GM19351 (cell line): ENCODE results near the gene TBX5.
"Not testable (repeated sequence)": the region's sequence is repeated elsewhere in the genome, so short reads cannot be mapped to it uniquely, and the experiment has no call there.

Source experiments
- ATAC-seq: cut with Tn5 transposase; IDR thresholded peaks from one replicate; pipeline ENCODE4 v1.9.1; 2021; ENCODE audit warnings: mild to moderate bottlenecking, moderate library complexity; ENCODE audit not compliant: unreplicated experiment

Gene TBX5

DNA sequence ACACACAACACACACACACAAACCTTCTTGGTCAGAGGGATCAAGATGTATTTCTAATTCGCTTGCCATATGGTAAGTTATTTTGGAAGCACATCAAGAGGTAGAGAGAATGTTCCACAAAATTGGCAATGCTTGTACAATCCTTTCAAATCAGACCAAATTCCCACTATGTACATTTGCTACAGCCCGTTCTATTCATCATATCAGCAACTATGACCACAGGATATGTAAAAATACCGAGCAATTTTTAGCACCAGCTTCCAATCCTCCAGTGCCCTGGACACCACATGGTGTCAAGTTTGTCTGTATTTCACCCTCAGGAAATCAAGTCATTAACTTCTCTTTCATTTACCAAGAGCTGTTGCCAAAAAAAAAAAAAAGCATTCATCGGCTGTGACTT is 21.2 kb downstream of the TBX5 start:
- no peak for ATAC-seq

DNA sequence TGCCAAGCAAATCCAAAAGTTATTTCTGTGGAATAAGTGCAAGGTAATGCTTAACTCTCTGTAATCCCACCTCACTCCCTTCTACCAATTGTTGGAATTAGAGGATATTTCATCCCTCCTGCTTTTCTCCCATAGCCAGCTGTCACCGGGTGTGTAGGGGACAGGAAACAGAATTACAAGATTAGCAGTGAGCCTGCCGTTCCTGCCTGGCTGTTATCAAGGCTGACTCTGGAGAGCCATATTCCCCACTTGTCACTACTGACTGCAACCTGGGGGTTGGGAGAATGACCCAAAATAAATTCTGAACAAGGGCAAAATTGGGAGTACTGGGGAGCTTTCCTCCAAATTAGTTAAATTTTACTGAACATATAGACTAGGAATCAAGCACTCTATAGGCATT is 24.8 kb downstream of the TBX5 start:
- no peak for ATAC-seq

DNA sequence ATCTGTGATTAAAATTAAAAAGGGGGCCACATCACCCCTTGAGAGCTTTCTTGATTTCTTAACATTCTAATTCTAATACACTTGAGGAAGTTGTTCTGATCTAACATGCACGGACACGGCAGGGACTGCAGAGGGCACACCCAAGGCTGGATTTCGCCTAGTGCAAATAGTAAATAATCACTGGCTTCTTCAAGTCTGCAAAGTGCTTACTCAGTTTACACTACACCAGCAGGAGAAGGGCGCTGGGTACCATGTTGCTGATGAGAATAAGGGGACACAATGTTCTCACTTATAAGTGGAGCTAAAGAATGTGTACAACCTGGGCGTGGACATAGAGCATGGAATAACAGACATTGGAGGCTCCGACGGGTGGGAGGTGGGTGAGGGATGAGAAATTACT is 34.2 kb downstream of the TBX5 start:
- no peak for ATAC-seq

DNA sequence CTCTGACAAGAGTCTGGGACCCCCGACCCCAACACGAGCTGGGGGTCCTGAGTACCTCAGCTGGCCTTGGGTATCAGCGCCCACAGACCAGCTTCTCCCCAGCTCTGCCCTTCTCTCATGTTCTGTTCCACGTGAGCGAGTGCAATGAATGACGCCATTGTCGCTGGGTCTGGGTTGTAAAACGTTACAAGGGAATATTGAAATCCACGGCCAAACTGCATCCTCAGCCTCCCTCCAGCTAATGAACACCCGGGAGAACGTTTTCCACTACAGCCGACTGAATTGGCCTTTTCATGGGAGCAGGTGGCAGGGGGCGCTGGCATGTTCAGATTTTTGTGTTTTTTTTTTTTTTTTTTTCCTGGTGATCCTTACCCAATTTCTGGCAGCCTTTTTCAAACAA is 34.7 kb downstream of the TBX5 start:
- ATAC-seq: no peak

DNA sequence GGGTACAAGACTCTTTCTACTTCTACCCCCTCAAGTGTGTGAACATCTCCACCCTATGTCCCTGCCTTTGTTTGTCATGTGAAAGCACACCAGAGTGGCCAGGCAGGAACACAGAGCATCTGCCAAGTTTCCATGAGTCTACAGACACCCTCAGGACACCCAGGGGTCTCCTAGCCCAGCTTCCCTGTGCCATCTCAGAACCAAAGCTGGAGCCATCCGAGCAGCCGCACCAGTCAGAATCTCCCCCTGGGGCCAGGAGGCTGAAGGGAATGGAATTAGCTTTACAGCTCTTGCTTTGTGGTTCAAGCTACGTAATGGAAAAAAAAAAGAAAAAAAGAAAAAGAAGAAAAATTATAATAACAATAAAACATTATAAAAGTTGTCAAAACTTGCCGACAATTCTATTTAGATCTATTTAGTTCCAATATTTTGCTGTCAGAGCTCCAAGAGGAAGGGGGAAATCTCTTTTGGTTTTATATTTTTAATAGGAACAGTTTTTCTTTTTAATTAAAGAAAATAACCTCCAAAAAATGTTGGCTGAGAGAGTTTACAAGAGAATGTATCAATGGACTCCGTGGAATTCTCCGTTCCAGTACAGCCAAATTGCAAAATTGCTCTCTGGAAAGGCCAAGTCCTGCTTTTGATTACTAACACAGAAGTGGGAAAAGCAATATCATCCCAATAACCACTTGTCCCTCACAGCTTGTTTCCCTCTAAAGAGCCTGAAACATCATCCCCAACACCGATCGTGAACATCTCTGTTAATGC is 37.1 kb downstream of the TBX5 start:
- no peak for ATAC-seq

DNA sequence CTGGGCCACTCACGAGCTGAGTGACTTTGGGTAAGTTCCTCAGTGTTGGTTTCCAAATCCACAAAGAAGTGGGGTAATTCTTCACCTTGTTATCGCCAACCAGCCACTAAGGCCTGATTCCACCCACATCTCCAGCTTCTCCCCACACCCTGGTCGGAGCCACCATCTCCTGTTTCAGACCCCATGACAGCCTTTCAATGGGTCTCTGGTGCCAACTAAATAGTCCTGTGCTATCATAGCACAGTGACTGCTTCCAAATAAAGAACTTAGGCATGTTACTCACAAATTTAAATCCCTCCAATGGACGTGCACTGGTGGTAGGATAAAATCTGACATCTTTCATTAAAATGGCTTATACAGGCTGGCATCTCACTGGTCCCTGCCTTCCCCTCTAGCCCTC is 44.0 kb downstream of the TBX5 start:
- ATAC-seq: no peak

DNA sequence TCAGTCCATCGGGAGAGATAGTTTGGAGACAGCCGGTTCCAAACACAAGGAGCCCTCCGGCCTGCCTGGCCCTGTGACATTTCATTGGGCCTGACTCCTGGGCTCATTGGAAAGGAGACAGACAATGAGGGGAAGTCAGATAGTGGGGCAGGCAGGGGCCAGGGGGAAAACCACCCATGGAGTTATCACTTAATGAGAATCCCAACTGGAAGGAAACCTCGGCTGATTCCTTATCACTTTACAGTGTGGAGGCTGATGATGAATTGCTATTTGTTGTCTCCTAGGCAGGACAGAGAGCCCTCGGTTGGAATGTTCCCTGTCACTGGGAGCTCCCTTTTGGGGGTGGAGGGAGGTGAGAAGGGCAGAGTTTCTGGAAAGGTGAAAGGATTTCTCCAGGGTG is 44.4 kb downstream of the TBX5 start:
- ATAC-seq: no peak

DNA sequence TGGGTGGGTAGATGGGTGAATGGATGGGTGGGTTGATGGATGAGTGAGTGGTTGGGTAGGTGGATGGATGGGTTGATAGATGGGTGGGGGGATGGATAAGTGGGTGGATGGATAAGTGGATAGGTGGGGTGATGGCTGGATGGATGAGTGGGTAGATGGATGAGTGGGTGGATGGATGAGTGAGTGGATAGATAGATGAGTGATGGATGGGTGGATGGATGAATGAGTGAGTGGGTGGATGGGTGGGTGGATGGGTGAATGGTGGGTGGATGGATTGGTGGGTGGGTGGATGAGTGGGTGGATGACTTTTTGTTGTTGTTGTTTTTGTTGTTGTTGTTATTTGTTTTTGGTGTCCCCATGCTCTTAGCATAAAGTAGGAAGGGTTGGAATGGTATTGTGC is 45.5 kb downstream of the TBX5 start:
- ATAC-seq: no peak

DNA sequence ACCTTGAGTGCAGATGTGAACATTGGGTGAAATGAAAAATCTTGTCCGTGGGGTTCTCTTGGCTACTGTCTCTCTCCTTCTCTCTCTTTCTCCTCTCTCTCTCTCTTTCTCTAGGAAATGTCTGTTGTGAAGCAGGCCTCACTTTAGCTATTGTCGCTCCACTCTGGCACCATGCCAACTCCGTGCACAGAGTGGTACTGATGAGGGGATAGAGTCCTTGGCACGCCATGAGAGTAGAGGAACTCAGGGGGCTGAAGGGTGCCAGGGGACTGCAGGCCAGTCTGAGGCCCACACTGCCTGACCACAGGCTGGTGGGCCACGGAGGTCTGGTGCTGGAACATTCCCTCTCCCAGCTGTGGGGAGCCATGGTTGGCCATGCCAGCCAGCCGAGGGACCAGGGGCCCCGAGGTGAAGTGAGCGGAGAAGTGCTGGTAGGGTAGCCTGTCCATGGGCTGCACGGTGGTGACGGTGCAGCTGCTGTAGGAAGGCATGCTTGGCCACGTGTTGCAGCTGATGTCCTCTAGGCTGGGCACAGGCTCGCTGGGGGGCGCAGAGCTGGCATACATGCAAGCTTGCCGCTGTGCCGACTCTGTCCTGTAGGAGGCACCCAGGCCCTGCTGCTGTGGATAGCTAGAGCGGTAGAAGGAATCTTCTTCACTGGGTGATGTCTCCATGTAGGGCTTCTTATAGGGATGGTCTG is 50.4 kb downstream of the TBX5 start:
- ATAC-seq: no peak

DNA sequence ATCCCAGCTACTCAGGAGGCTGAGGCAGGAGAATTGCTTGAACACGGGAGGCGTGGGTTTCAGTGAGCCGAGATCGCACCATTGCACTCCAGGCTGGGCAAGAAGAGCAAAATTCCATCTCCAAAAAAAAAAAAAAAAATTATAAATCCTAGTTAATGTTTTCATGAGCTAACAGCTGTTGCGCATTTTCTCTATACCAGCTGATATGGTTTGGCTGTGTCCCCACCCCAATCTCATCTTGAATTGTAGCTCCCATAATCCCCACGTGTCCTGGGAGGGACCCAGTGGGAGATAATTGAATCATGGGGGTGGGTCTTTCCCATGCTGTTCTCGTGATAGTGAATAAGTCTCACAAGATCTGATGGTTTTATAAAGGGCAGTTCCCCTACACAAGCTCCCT is 56.7 kb downstream of the TBX5 start:
- ATAC-seq: not testable (repeated sequence)

DNA sequence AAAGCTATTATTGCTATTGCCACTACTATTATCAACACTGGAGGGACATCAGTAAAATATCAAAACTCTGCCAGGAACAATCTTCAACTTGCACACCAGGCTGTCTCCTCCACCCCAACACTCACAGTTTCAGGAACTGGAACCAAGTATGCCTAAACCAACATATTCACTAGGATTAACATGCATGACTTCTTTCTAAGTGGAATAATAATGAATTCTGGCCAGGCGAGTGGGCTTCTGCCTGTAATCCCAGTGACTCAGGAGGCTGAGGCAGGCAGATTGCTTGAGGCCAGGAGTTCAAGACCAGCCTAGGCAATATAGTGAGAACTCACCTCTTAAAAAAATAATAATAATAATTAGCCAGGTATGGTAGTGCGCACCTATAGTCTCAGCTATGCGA is 58.1 kb downstream of the TBX5 start:
- ATAC-seq: no peak

DNA sequence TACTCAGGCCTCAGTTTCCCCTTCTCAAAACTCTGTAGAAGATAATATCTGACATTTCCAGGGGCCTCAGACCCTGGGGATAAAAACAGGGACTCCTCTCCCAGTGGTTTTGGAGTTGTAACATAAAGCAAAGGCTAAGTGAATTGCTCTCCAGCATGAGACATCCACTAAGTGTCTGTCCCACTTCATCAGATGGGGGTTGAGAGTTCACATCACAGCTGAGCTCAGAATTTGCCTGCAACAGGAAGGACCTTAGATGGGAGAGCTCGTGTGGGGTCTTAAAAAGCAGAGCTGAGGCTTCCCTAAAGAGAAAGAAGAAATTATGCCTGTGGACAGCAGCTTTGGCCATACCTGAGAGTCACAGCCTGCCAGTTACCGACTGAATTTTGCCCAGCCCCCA is 61.1 kb downstream of the TBX5 start:
- ATAC-seq: no peak

DNA sequence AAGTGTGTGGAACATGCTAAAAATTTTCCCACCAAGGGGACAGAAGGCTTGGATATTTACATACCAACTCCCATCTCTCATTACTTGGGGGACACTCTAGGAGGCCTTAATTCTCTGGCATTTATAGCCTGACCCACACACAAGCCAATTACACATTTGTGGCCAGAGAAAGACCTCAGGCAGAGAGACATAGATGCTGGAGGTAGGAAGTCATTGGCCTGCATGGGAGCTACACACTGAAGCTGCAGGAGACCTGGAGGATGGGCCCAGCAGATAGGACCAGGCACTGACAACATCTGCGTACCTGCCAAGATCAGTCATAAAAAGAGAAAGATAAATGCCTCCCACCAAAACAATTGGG is 61.7 kb downstream of the TBX5 start:
- no peak for ATAC-seq

DNA sequence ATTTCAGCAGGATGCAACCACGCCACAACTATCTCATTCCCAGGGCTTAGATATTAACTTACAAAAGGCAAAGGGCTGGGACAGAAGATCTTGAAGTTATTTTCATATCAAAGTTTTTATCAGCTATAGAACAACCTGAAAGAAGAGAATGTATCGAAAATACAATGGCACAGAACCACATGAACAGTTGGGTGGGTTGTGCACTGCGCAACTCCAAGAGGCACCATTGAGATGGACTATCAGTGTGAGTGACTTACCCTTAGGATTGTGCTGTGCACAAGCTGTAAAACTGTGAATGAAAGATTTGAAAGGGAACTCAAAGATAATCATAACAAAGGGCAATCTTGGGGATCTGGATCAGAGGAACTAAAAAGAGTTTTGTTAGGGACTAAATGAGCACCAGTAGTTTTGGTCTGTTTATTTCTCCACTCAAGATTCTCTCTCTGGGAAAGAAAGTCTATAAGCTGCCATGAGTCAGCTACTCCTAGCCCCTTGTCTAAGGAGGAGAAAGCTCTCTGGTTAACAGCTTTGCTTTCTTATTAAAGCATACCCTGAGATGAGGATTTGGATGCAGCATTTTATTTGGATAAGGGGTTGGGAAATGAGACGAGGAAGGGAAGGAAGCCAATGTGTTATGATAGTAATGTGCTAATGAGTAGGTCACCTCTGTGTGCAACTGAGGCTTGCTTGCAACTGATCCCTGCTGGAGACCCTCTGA is 62.2 kb downstream of the TBX5 start:
- ATAC-seq: no peak

DNA sequence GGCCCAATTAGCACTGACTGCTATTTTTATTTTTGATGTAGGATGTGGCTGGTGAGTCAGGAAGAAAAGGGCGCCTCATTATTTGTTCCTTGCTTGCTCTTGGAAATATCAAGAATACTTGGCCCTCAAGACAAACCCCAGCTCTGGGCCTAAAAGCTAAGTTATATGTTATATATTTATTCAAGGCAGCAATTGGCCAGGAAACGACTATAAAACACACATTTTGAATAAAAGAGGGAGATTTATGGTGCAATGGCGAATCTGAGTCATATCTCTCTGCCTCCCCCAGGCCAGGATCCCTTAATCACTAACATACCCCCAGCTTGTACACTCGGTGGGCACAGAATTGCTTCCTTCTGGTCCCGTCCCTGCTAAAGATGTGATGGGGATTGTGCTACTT is 63.3 kb downstream of the TBX5 start:
- ATAC-seq: no peak

DNA sequence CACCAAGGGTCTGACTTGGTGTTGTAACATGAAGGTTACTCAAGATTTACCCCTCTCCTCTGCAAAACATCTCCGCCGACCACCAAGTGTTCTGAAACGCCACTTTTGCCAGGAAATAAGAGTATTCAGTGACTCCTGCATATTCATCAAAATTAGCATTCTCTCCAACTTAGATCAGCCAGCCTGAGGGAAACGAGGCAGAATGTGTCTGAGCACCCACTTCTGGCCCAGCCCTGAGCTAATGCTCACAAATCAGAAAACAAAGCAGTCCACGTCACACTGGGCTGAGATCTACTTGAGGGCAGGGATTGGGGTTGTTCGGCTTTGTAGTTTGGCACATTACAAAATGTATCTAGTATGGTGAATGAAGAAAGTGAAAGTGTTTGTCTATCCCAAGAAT is 64.3 kb downstream of the TBX5 start:
- no peak for ATAC-seq

DNA sequence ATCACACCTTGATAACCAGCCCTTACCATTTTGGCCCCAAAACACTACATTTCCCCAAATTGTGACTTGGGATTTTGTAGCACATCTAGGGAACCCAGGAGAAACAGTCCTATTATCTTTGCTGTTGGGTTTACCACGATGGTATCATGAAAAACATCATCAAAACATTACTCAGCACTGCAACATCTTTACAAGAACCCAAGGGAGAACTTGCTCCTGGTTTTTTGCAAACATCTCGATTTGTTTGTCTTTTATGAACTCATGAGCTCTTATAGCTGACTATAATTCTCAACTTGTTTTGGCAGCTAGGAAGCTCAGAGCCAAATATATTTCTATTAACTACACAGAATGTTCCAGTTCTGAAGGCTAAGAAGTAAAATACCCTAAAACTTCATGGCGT is 65.7 kb downstream of the TBX5 start:
- ATAC-seq: no peak

DNA sequence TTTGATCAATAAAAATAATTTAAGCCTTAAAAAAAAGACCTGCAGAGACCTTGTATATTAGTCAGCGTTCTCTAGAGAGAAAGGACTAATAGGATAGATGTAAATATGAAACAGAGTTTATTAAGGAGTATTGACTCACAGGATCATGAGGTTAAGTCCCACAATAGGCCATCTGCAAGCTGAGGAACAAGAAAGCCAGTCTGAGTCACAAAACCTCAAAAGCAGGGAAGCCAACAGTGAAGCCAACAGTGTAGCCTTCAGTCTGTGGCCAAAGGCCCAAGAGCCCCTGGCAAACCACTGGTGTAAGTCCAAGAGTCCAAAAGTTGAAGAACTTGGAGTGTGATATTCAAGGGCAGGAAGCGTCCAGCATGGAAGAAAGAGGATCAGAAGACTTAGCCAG is 66.3 kb downstream of the TBX5 start:
- no peak for ATAC-seq

DNA sequence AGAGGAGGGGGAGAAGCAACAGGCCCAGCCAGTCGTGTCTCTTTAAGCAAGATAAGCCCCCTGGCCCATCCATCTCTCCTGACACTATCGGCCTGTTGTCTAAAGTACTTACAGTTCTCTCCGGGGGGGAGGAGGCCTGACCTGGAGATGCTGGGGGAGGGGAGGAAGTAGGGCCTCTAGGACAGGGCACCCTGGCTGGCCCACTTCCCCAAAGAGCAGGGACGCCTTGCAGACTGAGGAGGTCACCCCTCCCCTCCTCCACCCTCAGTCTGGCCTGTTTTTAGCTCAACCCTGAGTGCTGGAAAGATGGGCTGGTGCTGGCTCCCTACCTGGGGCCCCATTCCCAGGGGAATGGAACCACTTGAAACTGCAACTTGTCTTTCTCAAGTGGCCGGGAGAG is 70.3 kb downstream of the TBX5 start:
- ATAC-seq: no peak

DNA sequence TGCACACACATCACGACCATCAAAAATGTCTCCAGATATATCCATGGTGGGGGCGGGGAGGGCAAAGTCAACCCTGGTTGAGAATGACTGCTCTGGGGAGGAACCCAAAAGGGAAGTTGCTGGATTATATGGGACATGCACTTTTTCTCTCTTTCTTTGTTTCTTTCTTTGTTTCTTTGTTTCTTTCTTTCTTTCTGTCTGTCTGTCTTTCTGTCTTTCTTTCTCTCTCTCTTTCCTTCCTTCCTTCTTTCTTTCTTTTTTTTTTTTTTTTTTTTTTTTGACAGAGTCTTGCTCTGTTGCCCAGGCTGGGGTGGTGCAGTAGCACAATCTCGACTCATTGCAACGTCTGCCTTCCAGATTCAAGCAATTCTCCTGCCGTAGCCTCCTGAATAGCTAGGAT is 71.5 kb downstream of the TBX5 start:
- no peak for ATAC-seq

DNA sequence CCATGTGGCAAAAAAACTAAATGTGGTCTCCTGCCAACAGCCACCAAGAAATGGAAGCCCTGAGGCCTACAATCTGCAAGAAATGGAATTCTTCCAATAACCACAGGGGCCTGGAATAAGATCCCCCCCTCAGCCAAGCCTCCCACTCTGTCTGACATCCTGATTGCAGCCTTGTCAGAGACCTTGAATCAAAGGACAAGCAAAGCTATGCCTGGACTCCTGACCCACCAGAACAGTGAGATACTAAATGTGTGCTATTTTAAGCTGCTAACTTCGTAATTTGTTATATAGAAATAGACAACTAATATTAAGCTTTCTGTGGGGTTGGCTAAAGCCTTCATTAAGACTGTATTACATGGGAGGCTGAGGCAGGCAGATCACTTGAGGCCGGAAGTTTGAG is 77.7 kb downstream of the TBX5 start:
- no peak for ATAC-seq

DNA sequence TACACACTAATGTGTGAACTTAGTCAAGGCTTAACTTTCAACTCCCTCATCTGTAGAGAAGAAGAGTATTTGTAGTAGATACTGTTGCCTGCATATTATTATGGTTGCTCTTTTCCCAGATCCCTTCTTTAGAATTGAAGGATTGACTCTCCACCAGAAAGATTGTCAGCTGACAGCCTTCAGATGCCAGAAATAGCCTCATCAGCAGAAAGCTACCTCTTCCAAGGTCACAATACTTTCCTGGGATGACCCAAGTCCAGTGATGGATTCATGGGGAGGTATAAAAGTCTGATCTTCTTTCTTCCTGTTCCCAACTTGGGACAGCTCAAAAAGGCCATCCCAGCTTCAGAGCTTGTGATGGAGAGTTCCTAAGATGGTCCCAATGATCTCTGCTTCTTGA is 78.2 kb downstream of the TBX5 start:
- no peak for ATAC-seq
